HUES6 (cell line): ENCODE data around the gene EPN3.

Experiments used
- H3K27ac ChIP-seq: 2 replicates; pipeline ENCODE4 v1.7.0; 2013; ENCODE audit warnings: low read depth, mild to moderate bottlenecking, low read length, inconsistent platforms
- H3K27me3 ChIP-seq: 2 replicates; pipeline ENCODE4 v1.6.1; 2013; ENCODE audit warnings: low read length; ENCODE audit not compliant: control insufficient read depth, insufficient read depth
- H3K36me3 ChIP-seq: 2 replicates; pipeline ENCODE4 v1.6.1; 2013; ENCODE audit warnings: low read length; ENCODE audit not compliant: control insufficient read depth, insufficient read depth
- H3K4me1 ChIP-seq: 2 replicates; pipeline ENCODE4 v1.6.1; 2013; ENCODE audit warnings: low read length; ENCODE audit not compliant: control insufficient read depth, insufficient read depth
- H3K4me3 ChIP-seq: 2 replicates; pipeline ENCODE4 v1.5.1; 2013; ENCODE audit warnings: low read depth, low read length
- H3K9ac ChIP-seq: one replicate; pipeline ENCODE4 v1.6.1; 2013; ENCODE audit warnings: mild to moderate bottlenecking, low read length
- H3K9me3 ChIP-seq: 2 replicates; pipeline ENCODE4 v1.6.1; 2013; ENCODE audit warnings: low read depth, low read length; ENCODE audit not compliant: control insufficient read depth, insufficient read depth

The EPN3 gene

DNA sequence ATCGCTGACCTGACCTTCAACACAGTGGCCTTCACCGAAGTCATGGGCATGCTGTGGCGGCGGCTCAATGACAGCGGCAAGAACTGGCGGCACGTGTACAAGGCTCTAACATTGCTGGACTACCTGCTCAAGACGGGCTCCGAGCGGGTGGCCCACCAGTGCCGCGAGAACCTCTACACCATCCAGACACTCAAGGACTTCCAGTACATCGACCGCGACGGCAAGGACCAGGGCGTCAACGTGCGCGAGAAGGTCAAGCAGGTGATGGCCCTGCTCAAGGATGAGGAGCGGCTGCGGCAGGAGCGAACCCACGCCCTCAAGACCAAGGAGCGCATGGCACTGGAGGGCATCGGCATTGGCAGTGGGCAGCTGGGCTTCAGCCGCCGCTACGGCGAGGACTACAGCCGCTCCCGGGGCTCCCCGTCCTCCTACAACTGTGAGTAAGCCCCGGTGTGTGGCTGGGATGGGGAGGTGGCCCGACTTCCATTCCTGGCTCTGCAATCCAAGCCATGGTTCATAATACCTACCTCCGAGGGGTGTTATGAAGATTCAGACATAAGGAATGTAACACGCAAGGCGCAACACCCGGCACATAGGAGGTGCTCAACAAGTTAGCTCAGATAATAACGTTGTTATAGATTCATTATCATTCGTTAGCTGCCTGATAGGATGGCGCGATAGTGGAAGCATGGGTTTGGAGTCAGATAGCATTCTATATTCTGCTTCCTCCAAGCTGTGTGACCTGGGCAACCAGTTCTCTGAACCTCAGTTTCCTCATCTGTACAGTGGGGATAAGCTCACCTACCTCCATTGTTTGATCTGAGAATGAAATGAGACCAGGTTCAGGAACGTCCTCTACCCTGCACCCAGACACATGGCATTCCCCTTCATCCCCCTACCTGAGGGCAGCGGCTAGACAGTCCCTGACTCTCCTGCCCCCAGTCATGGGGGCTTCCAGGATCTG, 4.4 kb downstream of the EPN3 start:
- no peaks in the 10 kb centered on the region for H3K36me3 ChIP-seq
- peaks cover 45% of the 10 kb centered on the region for H3K4me1 ChIP-seq
- no peak overlapping the region for H3K9ac ChIP-seq
- H3K4me3 ChIP-seq: no peak overlapping the region
- peaks cover 42% of the 10 kb centered on the region for H3K27me3 ChIP-seq
- H3K9me3 ChIP-seq: no peaks in the 10 kb centered on the region
- no peak overlapping the region for H3K27ac ChIP-seq

DNA sequence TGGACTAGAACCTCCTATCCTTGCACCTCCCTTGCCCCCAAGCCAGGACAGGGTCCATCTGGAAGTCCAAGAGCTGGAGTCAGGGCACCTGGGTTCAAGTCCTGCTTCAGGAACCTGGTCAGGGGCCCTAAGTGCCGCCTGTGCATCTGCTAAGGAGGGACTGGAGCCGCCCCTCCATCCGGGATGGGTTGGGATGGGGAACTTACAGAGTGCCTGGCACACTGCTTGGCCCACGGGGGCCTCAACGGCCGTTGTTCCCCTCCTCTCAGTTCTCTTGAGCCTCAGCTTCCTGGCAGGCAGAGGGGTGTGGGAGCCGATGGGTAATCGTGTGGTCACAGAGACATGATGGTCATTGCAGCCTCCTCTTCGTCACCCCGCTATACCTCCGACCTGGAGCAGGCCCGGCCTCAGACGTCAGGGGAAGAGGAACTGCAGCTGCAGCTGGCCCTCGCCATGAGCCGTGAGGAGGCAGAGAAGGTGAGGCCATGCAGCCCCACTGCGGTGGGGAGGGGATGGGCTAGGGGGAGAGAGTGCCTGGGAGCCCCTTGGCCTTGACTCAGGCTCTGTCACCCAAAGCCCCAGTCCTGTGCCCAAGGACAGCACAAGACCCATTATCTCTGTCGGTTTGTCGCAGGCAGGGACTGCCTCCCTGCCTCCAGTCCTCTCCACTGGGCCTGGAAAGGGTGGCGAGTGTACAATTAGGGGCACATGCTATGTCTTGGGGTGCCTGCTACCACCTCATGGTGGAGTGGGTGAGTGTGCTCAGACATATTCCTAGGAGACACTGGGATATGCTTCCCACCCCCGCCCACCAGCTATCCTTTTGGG, 5.4 kb downstream of the EPN3 start:
- peaks cover 32% of the 10 kb centered on the region for H3K27me3 ChIP-seq
- no peak overlapping the region for H3K9ac ChIP-seq
- H3K9me3 ChIP-seq: no peaks in the 10 kb centered on the region
- H3K27ac ChIP-seq: no peak overlapping the region
- peaks cover 48% of the 10 kb centered on the region for H3K4me1 ChIP-seq
- no peak overlapping the region for H3K4me3 ChIP-seq
- H3K36me3 ChIP-seq: no peaks in the 10 kb centered on the region

DNA sequence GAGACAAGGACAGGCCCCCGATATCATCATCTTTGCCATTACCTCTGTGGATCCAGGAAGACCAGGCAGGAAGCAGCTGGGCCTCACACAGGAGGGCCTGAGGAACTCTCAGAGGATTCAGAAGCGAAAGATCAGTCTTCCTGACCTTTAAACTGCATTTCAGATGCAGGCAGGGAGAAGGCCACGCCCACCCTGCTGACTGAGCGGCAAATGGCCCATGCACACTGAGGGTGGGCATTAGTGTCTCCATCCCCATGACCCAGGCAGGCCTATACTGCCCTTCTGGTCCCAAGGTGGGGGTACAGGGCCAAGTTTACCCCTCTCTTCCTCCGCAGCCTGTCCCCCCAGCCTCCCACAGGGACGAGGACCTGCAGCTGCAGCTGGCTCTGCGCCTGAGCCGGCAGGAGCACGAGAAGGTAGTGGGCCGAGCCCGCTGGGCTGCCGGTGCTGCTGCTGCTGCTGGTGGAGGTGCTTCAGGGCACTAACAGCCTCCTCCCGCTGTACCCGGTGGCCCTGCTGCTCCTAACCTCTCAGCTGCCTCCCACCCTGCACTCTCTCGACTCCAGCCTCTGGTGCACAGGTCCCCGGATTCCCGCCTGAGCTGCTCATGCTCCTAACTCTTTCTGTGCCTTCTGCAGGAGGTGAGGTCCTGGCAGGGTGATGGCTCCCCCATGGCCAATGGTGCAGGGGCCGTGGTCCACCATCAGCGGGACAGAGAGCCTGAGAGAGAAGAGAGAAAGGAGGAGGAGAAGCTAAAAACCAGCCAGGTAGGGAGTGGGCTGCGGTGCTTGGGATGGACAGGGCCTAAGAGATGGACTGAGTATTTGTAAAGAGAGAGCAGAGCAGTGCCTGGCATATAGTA, 6.2 kb downstream of the EPN3 start:
- Histone ChIP-seq H3K36me3 (no peaks in the 10 kb centered on the region), H3K4me1 (peaks cover 43% of the 10 kb centered on the region), H3K27ac (no peak overlapping the region), H3K9ac (no peak overlapping the region), H3K27me3 (peaks cover 24% of the 10 kb centered on the region), H3K9me3 (no peaks in the 10 kb centered on the region), H3K4me3 (no peak overlapping the region)

DNA sequence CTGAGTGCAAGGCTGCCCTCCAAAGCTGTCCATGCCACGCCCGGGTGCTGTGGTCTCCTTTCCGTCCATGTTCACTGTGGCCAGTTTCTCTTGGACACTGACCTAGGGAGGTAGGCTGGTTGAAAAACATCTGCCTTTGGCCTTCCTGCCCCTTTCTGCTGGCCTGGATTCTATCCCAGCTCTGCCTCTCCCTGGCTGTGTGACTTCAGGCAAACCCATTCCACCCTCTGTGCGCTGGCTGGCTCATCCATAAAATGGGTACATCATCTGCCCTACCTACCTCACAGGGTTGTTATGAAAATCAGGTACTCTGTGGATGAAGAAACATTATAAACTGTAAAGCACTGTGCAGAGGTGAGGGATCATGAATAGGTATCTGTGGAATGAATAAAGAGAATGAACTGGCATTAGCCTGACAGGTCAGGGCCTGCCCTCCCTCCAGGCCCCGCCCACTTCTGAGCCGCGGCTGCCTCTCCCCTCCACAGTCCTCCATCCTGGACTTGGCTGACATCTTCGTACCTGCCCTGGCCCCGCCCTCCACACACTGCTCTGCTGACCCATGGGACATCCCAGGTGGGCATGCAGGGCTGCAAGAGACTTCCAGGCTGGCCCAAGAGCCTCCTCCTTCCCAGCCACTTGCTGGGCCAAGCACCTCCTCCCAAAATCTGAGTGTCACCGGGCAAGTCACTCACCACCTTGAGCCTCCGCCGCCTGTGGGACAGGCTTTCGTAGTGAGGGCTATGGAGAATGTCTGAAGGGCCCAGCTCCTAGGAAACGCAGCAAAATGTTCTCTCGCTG, 7.4 kb downstream of the EPN3 start:
- H3K36me3 ChIP-seq: no peaks in the 10 kb centered on the region
- no peaks in the 10 kb centered on the region for H3K9me3 ChIP-seq
- H3K9ac ChIP-seq: no peak overlapping the region
- H3K4me3 ChIP-seq: no peak overlapping the region; the same call in 1 of the 2 replicates
- H3K27ac ChIP-seq: no peak overlapping the region
- peaks cover 38% of the 10 kb centered on the region for H3K4me1 ChIP-seq
- peaks cover 13% of the 10 kb centered on the region for H3K27me3 ChIP-seq

DNA sequence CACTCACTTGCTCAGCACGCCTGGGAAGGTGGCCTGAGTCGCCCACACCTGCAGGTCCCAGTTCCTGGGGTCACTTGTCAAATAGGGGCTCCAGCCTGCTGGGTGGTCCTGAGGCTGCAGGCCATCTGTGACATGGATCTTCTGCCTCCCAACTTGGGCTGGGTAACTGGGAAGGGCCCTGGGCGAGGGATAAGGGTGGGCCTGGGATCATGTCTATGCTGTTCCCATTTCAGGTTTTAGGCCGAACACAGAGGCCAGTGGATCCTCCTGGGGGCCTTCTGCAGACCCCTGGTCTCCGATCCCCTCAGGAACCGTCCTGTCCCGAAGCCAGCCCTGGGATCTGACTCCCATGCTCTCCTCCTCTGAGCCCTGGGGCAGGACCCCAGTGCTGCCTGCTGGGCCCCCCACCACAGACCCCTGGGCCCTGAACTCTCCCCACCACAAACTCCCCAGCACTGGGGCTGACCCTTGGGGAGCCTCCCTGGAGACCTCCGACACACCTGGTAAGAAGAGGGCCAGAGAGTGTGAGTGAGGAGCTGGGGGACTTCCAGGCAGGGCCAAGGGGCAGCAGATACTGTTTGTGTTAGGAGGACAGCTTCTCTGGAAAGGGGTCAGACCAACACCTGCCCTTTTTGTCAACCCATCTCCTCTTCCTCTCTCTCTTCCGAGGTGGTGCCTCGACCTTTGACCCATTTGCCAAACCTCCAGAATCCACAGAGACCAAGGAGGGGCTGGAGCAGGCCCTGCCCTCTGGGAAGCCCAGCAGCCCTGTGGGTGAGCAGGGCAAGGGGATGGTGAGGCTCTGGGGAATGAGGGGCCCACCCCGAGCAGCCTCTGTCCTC, 8.2 kb downstream of the EPN3 start:
- H3K36me3 ChIP-seq: no peaks in the 10 kb centered on the region
- peaks cover 38% of the 10 kb centered on the region for H3K4me1 ChIP-seq
- H3K4me3 ChIP-seq: no peak overlapping the region
- no peak overlapping the region for H3K27ac ChIP-seq
- no peak overlapping the region for H3K9ac ChIP-seq
- no peaks in the 10 kb centered on the region for H3K9me3 ChIP-seq
- H3K27me3 ChIP-seq: peaks cover 11% of the 10 kb centered on the region

DNA sequence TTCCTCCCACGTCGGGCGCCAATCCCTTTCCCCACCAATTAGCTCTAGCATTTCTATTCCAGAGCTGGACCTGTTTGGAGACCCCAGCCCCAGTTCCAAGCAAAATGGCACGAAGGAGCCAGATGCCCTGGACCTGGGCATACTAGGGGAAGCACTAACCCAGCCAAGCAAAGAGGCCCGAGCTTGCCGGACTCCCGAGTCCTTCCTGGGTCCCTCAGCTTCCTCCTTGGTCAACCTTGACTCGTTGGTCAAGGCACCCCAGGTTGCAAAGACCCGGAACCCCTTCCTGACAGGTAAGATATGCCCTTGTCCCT, 8.8 kb downstream of the EPN3 start:
- Histone ChIP-seq H3K9me3 (no peaks in the 10 kb centered on the region), H3K4me1 (peaks cover 38% of the 10 kb centered on the region), H3K27ac (no peak overlapping the region), H3K9ac (peak overlapping the region; percentile 17), H3K4me3 (peak overlapping the region; percentile 83), H3K27me3 (peaks cover 11% of the 10 kb centered on the region), H3K36me3 (no peaks in the 10 kb centered on the region)

DNA sequence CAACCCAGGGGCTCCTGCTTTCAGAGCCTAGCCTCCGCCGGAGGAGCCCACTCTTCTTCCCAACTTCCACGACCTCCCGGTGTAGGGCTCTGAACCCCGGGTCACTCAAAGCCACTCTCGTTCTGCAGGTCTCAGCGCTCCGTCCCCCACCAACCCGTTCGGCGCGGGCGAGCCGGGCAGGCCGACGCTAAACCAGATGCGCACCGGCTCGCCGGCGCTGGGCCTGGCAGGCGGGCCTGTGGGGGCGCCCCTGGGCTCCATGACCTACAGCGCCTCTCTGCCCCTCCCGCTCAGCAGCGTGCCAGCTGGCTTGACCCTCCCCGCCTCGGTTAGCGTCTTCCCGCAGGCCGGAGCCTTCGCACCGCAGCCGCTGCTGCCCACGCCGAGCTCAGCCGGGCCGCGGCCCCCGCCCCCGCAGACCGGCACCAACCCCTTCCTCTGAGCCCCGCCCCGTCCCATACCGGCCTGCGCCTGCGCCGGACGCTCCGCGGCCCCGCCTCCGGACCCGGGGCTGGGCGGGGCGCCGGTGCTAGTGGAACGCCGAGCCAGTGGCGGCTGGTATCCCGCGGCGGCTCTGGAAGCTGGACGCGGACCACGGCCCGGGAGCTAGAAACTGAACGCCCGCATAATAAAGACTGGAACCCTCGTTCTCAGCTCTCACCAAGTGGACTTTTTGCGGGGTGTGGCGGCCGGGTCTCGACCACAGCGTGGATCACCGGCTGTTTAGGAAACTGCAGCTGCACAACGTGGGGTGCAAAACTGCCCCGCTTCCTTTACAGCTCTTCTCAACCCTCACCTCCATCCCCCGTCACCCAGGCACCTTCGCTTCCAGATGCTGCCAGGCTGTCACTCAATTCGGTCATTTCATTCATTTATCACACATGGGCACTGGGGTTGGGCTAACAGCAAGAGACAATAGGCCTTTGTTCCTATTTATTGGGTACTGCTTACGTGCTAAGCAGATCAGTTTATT, 9.5 kb downstream of the EPN3 start:
- H3K9ac ChIP-seq: peak overlapping the region; percentile 25
- peak overlapping the region; percentile 83 for H3K4me3 ChIP-seq
- H3K27ac ChIP-seq: no peak overlapping the region
- peaks cover 40% of the 10 kb centered on the region for H3K4me1 ChIP-seq
- no peaks in the 10 kb centered on the region for H3K36me3 ChIP-seq
- peaks cover 11% of the 10 kb centered on the region for H3K27me3 ChIP-seq
- no peaks in the 10 kb centered on the region for H3K9me3 ChIP-seq

DNA sequence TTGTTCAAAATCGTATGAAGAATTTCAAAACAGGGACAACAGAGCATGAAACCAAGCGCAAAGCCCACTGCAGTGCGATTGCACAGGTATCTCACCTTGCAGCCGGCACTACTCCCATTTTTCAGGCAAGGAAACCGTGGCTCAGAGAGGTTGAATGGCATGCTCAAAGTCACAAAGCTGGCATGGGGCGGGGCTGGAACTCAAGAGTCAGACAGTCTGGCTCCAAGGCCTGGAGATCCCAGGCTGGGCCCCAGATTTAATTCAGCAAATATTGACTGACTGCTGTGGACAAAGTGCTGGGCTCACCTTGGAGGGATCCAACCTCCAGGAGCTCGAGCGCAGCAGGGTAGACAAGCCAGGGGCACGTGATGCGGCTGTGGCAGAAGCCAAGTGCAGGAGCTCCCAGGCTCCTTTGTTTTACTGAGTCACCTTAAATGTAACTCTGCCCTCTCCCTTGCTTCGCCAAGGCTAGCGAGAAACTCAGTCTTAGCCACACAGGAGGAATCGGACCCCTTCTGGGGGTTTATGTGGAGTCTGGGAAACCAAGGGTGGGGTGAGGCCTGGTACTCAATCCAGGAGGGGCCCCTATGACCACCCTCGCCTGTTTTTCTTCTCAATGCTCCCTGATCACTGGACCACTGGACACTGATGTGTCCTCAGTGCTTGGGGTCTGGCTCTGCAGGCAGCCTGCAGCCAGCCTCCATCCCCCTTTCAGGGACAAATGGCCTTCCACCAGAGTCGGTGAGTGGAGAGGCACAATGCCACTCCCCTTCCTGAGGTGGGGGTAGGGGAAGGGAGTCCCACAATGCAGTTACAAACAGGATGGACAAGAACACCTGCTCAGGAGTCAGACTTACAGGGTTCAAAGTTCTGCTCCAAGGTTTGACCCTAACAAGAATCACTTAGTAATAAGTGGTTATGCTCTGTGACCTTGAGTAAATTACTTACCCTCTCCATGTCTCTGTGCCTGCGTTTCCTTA, 10.6 kb downstream of the EPN3 start:
- H3K4me3 ChIP-seq: peak overlapping the region; percentile 83
- H3K36me3 ChIP-seq: no peaks in the 10 kb centered on the region
- H3K9ac ChIP-seq: no peak overlapping the region
- H3K27ac ChIP-seq: no peak overlapping the region
- H3K27me3 ChIP-seq: peaks cover 11% of the 10 kb centered on the region
- no peaks in the 10 kb centered on the region for H3K9me3 ChIP-seq
- H3K4me1 ChIP-seq: peaks cover 46% of the 10 kb centered on the region
